HG03139 (cell line): Measurements from ENCODE around the gene ACVR1B.

Source experiments
- ATAC-seq: cut with Tn5 transposase; IDR thresholded peaks from one replicate; pipeline ENCODE4 v1.9.1; 2021; ENCODE audit not compliant: unreplicated experiment

Gene ACVR1B

DNA sequence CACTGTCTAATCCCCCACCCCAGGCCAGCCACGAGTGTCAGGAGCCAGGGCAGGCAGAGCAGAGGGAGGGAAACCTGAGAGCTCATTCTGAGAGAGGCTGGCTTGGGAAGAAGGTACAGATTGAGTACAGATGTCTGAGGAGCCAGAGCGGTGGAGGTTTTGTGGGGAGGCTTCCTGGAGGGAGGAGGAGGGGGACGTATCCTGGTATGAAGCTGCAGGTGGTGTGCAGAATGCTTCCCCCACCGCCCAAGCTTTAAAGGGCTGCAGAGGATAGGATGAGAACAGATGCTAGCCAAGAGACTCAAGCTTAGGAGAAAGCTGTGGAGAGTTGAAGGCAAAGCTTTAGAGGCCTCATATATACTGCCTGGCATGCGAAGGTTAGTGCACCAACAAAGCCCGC lies 52.1 kb downstream of the ACVR1B start:
- ATAC-seq, result no peak

DNA sequence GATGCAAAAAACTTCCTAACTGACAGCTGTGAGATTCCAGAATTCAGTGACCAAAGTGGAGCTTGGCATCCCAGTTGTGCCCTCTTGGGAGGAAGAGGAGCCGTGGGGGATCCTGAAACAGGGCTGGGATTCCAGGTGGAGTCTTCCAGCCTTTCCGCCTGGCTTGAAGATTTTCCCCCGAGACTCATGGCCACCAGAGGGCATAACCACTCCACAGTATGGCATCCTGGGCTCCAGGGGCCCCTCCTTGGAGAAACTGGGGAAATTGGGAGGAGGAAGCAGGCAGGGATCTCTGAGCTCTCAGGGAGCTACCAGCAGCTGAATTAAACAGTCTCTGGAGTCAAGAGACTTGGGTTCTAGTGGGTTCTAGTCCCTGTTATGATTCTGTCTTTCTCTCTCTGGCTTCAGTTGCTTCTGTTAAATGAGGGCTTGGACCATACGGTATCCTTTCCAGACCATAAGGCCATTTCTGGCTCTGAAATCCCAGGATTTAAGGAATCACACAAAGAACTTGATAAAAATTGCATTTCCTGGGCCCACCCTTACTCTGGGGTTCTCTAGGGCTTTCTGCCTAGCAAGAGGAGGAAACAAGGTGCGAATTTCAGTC lies 52.6 kb downstream of the ACVR1B start:
- no peak for ATAC-seq

DNA sequence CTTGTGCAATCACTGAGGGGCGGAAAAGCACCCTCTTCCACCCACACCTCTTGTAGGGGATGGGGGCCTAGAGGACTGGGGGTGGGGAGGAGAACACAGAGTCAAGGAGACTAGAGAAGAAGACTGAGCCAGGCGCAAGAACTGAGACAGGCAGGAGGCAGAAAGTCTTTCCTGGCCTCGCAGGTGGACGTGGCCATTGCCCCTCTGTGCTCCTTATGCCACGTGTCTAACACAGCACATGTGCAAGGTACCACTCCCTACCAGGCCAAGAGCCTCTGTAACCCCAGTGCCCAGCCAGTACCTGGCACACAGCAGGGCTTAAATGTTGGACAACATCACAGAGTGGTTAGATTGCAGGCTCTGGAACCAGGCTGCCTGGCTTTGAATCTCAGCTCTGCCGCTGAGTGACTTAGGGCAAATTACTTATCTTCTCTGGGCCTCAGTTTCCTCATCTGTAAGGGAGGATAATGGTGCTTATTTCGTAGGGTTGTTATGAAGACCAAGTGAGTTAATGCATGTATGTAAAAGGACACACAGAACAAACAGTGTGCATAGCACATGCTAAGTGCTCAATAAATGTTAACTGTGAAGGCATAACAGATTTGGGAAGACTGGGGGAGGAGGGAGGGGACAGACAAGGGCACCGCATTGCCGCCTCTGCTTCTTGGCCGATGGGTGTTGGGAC lies 53.9 kb downstream of the ACVR1B start:
- no peak for ATAC-seq

DNA sequence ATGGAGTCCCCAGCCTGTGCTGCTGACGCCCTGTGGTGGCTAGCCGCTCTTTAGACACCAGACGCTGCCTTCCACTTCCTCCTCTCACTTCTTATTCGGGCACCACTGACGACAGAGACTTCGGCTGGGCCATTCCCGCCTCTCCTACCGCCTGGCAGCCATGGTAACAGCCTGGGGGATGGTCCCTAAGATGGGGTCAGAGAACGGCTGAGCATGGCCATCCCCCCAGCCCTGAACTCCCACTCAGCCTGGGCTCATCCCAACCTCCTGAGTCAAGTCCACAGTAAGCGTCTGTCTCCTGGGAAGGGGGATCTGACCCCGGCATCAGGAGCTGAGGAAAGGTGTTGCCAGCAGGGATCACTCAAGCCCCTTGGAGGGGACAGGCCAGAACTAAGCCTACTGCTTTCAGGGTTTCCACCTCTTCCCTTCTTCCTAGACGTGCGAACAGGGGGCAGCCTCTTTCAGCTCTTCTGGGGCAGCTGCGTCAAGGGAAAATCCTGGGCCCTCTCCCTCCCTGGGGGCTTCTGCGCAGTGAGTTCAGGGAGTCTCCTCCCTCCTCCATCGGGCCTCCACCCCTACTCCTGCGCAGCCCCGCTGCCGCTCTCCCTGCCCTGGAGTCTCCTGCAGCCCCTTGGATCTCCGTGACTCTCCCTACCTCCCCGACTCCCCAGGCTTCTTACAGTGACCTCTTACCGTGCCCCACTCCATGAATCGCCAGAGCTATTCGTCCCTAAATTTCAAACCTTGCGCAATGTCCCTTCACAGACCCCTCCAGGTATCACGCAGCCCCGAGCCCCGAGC lies 54.6 kb downstream of the ACVR1B start:
- no peak for ATAC-seq

DNA sequence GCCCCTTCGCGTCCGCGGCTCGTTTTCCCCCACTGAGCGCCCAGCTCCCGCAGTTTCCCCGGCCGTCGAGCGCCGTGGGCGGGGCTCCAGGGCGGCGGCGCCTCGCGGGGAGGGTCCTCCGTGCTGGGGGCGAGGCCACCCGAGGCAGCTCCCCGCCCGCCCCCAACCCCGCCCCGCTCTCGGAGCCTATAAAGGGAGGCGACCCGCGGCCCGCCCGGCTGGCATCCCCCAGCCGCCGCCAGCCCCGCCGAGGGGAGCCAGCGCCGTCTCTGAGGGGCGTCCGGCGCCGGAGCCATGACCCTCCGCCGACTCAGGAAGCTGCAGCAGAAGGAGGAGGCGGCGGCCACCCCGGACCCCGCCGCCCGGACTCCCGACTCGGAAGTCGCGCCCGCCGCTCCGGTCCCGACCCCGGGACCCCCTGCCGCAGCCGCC lies 55.2 kb downstream of the ACVR1B start, which contains the start of gene TAMALIN:
Gene TAMALIN (plus strand): TSS at position 221 of the 432 bp plus-strand sequence. CDS start 74 bp downstream, at position 295.
- ATAC-seq, result no peak

DNA sequence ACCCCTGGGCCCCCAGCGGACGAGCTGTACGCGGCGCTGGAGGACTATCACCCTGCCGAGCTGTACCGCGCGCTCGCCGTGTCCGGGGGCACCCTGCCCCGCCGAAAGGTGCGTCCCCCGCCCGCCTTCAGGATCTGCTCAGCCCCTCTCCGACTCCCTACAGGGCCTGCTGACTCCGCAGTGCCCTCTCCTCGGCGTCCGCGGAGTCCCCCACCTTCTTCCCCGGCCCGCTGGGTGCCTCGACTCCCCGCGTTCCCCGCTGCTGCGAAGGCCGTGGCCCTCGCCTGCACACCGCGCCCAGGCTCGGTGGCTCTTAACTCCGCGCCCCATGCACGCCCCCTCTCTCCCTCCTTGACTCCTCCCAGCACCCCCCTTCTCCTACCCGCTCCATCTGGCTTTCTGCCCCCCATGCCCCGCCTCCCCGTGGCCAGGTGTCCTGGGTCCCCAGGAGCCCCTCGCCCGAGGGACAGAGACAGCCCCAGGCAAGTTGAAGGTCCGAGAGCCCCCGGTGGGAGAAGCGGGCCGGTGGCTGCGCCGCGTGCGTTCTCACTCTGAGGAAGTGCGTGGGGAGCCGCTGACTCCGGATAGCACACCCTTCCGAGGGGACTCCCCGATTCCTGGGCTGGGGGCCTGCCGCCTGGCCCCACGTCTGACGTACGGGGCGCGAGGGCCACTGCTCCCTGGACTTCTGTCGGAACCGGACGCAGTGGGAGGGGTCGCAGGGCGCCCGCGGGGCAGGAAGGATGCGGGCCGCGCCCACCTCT lies 55.8 kb downstream of the ACVR1B start:
- ATAC-seq, result no peak

DNA sequence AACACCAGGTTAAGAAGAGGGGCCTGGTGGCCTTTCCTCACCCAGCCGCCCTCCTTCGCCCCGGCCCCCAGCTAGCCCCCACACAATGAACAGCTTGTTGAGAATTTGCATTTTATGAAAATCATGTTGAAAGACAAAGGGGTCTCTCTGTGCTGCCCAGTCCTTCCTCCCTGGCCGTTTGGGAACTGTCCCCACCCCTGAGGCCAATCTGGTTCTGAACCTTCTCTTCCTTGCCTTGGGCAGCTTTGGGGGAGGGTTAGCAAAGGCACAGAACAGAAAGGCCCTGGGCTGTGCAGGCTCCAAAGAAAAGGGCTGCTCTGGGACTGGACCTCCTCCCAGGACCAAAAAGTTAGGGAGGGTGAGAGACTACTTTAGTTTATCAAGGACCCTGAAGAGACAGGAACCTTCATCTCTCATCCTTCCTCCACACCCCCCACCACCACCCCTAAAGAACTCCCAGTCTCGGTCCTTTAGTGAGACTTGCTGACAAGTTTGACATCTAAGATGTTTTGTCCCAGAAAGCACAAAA lies 56.5 kb downstream of the ACVR1B start:
- ATAC-seq, result no peak

DNA sequence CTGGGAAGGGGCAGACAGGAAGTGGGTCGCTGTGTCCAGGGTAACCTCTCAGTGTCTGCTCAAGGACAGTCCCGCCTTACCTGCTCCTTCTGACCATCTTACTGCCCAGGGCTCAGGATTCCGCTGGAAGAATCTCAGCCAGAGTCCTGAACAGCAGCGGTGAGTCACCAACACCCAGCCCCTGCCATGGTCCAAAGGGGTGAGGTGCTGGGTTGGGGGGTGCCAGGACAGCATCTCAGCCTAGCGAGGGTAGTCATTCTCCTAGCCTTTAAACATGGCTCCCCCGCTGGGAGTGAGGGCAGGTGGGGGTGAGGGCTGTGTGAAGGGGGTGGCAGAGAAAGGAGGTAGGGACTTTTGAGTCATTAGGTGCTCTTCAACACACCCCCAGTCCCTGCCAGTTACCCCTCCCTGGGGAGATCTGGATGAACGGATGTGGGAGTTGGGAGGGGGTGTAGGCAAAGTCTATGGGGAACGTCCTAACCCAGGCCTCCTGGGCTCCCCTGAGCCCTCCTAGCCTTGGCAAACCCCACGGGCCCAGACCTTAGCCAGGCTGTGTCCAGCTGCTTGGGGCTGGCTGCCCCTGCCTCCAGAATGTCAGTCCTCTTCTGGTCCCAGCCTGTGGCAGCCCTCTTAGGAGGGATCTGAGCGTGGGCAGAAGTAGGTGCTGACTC lies 57.7 kb downstream of the ACVR1B start:
- ATAC-seq, result no peak

DNA sequence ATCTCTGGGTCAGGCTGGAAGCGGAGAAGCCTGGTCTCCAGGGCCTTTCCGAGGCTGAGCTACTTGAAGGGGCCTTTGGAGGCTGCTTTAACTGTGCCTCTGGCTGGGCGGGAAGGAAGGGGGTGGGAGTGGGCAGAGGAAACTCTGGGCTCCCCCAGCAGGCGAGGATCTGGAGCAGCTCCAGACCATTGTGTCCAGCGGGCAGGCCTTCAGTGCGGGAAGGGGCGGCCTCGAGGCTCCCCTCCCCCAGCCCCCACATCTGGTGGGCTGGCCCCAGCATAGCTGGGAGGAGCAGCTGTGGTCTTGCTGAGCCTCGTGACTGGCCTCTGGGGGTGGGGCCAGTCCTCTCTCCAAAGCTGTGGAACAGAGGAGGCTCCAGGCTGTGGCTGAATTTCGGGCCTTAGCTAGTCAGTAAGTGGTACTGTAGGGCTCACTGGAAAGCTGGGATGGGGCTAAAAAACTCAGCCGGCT lies 58.7 kb downstream of the ACVR1B start:
- ATAC-seq, result no peak

DNA sequence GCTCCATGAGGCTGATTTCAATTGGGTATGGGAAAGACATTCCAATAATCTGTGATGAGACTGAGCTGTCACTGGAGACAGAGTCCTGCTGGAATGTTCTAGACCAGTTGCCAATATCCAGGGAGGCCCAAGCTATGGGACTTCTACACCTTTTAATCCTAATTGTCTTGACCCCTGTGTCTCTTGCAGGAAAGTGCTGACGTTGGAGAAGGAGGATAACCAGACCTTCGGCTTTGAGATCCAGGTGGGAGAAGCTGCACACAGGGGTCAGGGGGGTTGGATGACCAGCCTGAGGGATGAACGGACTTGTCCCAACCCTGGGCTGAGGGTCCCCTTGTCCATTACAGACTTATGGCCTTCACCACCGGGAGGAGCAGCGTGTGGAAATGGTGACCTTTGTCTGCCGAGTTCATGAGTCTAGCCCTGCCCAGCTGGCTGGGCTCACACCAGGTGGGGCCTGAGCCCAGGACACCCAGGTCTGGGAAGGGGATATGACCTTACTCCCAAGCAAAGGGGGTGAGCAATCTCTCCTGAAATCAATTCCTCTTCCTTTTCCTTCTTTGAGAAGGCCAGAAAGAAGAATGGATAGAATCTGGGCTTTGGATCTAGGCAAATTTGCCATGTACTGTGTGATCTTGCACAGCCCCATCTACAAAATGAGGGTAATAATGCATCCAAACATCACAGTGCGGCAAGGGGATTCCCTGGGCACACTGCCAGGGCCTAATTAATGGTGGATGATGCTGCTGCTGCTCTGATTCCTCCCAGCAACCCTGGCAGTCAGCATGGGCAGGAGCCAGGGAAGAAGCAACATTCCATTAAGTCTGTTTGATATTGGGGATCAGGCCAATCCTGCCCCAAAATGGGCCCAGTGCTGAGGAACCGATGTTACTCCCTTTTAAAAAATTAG lies 59.4 kb downstream of the ACVR1B start:
- ATAC-seq, result no peak

DNA sequence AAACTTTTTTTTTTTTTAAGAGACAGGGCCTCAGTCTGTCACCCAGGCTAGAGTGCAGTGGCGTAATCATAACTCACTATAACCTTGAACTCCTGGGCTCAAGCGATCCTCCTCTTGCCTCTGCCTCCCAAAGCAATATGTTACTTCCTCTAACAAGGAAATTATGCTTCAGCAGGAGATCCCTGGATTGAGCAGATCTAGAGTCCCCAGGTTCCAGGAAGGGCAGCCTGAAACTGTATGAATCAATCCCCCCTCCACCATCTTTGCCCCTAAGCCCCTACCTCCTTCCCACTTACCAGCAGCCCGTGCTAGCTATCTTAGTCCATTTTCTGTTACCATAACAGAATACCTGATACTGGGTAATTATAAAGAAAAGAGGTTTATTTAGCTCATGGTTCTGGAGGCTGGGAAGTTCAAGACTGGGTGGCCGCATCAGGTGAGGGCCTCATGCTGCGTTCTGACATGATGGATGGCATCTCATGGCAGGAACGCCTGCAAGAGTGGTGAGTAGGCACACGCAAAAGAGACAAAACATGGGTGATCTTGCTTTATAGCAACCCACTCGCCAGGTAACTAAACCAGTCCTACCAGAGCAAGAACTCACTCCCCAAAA lies 60.2 kb downstream of the ACVR1B start:
- ATAC-seq, result no peak

DNA sequence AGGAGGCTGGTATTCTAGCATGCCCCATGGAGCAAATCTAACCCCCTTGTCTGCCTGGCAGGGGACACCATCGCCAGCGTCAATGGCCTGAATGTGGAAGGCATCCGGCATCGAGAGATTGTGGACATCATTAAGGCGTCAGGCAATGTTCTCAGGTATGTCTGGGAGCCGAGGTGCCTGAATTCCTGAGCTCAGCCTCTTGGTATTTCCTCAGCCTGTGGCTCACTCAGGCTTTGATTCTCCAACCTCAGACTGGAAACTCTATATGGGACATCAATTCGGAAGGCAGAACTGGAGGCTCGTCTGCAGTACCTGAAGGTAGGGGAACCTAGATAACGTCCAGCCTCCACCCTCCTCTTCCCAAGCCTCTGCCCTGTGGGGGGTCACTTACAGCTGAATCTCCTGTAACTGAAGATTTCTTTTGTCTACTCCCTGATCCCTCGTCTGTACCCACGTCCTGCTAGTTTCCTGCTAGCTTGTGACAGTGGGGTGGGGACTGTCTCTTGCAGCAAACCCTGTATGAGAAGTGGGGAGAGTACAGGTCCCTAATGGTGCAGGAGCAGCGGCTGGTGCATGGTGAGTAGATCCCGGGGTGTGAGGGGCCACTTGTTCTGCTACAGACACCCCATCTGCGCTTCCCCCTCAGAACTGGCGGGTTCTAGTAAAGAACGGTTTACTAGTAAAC lies 62.3 kb downstream of the ACVR1B start:
- ATAC-seq, result no peak

DNA sequence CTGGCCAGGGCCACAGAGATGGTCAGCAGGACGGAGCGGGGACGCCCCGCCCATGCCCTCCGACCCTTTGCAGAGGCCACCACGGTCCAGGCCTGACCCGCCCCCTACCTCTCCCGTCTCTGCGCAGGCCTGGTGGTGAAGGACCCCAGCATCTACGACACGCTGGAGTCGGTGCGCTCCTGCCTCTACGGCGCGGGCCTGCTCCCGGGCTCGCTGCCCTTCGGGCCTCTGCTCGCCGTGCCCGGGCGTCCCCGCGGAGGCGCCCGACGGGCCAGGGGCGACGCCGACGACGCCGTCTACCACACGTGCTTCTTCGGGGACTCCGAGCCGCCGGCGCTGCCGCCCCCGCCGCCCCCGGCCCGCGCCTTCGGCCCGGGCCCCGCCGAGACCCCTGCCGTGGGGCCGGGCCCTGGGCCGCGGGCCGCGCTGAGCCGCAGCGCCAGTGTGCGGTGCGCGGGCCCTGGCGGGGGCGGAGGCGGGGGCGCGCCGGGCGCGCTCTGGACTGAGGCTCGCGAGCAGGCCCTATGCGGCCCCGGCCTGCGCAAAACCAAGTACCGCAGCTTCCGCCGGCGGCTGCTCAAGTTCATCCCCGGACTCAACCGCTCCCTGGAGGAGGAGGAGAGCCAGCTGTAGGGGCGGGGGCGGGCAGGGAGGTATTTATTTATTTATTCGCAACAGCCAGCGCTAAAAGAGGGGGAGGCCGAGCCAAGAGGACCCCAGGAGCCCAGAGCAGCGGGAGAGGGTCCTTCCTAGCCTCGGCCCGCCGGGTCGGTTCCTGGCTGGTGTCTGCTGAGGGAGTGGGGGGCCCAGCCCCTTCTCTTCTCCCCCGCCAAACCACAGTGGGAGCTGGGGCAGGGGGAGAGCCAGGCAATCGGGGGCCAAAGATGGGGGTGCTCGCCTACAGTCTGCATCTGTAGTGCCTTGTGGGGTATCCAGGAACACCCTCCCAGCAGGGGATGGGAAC lies 63.4 kb downstream of the ACVR1B start:
- ATAC-seq, result no peak

DNA sequence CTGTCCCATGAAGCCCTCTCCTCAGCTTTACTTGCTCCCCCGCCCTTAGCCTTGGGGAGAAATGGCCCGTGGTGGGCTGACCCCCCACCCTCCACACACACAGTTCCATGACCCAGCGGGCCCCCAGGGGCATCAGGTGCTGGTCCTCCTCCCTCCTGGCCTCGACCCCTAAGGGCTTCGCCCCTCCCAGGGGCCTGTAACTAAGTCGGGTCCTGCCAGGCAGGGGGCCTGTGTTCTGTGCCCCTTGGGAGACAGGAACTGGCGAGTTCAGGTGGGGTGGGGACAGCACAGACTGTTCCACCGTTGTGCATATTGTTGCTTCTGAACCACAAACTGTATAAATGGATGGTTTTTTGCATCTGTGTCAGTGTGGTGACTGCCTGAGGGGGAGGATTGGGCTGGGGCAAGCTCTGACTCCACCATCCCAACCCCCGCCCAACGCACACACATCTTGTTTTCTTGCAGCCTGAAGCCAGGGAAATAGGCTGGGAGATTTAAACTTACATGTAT lies 64.1 kb downstream of the ACVR1B start:
- ATAC-seq, result no peak

DNA sequence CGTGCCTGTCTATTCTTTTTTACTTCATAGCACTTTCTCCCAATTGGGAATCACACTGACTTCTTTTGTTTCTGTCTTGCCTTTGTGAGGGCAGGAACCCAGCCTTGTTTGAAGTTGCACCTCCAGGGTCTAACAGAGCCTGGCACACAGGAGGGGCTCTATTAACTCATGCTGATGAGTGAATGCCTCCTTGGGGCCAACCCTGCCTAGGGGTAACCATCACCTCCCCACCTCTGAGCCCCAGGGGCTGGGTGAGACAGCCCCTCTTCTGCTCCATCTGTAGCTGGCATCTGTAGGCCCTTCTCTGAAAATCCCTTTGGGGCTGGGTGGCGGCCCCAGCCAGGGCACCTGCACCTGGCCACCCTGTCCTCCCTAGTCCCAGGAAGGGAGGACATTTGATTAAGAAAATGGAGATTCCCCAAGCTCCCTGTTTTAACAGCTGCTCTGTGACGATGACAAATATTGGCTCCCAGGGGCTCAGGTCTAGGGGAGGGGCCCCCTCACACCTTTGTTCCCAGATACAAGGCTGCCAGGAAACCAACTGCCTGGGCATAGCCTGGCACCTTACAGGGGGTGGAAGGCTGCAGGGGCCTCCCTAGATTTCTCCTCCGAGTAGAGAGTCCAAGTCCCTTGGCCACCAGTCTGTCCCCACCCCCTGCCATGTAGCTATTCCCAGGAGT lies 67.1 kb downstream of the ACVR1B start:
- ATAC-seq, result no peak

DNA sequence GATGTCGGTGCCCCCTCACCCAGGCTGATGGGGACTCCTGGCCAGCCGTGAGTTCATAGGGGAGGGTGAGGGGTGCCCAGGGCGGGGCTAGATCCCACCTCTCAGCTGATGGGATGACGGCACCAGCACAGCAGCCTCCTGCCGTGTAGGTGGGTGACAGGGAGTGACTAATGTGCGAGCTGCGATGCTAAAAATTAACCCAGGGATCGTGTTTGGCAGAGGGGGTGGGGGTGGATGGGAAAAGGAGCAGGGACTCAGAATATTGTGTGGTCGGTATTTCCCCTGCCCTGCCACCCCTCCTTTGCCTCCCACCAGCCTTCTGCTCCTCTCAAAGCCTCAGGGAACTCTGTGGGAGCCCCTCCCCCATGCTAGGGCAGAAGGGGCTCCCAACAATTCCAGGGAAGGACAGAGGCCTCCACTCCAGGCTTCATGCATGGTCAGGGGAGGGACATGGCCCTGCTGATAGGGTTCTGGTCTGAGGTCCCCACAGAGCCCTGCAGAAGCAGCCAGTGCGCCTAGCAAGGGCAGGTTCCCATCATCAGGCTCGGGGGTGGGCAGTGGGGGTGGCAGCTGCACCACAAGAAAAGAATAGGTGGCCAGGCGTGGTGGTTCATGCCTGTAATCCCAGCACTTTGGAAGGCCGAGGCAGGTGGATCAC lies 67.7 kb downstream of the ACVR1B start:
- no peak for ATAC-seq
